ENCODE measurements around the gene YWHAB.

DNA sequence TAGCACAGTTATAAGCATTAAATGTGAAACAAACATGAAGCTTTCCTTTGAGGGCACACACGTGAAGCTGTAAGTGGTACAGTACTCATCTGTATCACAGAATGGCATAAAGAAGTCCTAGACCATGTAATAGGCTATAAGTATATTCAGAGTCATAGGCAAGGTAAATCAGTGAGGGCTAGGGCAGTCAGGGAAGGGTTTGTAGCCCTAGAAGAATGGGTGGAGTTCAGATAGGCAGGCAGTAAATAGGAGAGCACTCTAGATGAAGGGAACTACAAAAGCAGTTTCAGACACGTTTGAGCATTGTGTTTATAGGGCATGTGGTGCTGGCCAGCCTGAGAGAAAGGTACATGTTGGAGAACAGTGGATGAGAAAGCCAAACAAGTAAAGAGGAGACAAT, 9.5 kb downstream of the YWHAB start:
- TF ChIP-seq, protein P1, sequence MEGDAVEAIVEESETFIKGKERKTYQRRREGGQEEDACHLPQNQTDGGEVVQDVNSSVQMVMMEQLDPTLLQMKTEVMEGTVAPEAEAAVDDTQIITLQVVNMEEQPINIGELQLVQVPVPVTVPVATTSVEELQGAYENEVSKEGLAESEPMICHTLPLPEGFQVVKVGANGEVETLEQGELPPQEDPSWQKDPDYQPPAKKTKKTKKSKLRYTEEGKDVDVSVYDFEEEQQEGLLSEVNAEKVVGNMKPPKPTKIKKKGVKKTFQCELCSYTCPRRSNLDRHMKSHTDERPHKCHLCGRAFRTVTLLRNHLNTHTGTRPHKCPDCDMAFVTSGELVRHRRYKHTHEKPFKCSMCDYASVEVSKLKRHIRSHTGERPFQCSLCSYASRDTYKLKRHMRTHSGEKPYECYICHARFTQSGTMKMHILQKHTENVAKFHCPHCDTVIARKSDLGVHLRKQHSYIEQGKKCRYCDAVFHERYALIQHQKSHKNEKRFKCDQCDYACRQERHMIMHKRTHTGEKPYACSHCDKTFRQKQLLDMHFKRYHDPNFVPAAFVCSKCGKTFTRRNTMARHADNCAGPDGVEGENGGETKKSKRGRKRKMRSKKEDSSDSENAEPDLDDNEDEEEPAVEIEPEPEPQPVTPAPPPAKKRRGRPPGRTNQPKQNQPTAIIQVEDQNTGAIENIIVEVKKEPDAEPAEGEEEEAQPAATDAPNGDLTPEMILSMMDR (IDR thresholded peaks at IDR 0.05), result no peak
- TF ChIP-seq POLR2AphosphoS5 (IDR thresholded peaks at IDR 0.05; ENCODE audit: low read depth, low read length), result no peak
- no peak for TF ChIP-seq SMC3 (IDR thresholded peaks at IDR 0.05; ENCODE audit: low read depth, low read length)
- no peak for TF ChIP-seq EZH2phosphoT487 (IDR thresholded peaks at IDR 0.05; ENCODE audit: borderline replicate concordance, low read depth)
- TF ChIP-seq FOSL2 (IDR thresholded peaks at IDR 0.05; ENCODE audit: borderline replicate concordance, low read depth), result no peak

All from SK-N-SH (cell line).